ENCODE data around the gene PNPLA5. TPM values are rescaled to one million over a fixed set of nuclear protein-coding genes. Genes with fewer than 3 reads are reported as not detected.

Gene PNPLA5
- total and polyA plus RNA-seq, 11 donors = not detected

DNA sequence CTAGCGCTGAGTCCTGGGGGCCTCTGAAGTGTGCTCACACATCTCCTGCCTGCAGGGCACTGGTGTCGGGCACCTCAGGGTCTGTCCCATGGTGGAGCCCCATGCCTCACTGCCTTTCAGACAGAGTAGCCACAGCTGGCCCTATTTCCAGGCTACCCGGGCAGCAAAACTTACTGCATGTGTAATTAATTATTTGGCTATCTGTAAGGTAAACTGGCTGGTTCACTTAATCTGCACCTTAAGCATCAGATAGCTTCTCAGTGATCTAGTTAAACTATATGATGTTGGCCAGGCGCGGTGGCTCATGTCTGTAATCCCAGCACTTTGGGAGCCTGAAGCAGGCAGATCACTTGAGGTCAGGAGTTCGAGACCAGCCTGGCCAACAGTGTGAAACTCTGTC is 37.1 kb upstream of the PNPLA5 start:
- H3K4me1 ChIP-seq = peaks cover 0 to 10% (median 4%) of the 10 kb centered on the region in 12 donors
- H3K4me3 ChIP-seq = no peak overlapping the region
- intact Hi-C loops (cut with DNase I) = no loop called here
- WGBS, 4 donors = 84 to 95% (median 92%) methylated on average over 6 of the region's 6 CpGs
- no peak overlapping the region for H3K27ac ChIP-seq
- no peak for ATAC-seq
- TF ChIP-seq POLR2A (IDR thresholded peaks at IDR 0.05) = no peak
- TF ChIP-seq, protein P1, sequence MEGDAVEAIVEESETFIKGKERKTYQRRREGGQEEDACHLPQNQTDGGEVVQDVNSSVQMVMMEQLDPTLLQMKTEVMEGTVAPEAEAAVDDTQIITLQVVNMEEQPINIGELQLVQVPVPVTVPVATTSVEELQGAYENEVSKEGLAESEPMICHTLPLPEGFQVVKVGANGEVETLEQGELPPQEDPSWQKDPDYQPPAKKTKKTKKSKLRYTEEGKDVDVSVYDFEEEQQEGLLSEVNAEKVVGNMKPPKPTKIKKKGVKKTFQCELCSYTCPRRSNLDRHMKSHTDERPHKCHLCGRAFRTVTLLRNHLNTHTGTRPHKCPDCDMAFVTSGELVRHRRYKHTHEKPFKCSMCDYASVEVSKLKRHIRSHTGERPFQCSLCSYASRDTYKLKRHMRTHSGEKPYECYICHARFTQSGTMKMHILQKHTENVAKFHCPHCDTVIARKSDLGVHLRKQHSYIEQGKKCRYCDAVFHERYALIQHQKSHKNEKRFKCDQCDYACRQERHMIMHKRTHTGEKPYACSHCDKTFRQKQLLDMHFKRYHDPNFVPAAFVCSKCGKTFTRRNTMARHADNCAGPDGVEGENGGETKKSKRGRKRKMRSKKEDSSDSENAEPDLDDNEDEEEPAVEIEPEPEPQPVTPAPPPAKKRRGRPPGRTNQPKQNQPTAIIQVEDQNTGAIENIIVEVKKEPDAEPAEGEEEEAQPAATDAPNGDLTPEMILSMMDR (IDR thresholded peaks at IDR 0.05) = no peak
- no peaks in the 10 kb centered on the region for H3K36me3 ChIP-seq
- DNase-seq = no peak
- peaks cover 0 to 23% (median 4%) of the 10 kb centered on the region in 9 donors for H3K27me3 ChIP-seq
- H3K9me3 ChIP-seq = no peaks in the 10 kb centered on the region

DNA sequence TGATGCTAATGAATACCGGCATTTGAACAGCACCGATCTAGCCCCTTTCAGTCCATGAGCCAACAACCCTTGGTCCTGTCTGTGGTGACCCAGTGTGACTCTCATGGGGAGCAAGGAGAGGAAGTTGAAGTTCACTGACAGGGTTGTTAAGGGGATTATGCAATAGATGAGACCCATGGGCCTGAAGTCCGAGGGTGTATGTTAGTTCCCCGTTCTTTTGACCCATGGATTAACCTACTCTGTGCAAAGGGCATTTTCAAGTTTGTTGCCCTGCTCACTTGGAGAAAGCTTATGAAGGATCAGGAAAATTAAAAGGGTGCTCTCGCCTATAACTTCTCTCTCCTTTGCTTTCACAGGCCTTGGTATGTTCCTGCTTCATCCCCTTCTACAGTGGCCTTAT is 36.7 kb upstream of the PNPLA5 start:
- H3K9me3 ChIP-seq = no peaks in the 10 kb centered on the region
- H3K36me3 ChIP-seq = no peaks in the 10 kb centered on the region
- H3K4me3 ChIP-seq = no peak overlapping the region
- peaks cover 0 to 13% (median 7%) of the 10 kb centered on the region in 12 donors for H3K4me1 ChIP-seq
- ATAC-seq = no peak
- H3K27ac ChIP-seq = no peak overlapping the region
- TF ChIP-seq POLR2A (IDR thresholded peaks at IDR 0.05) = no peak
- TF ChIP-seq, protein P1 (IDR thresholded peaks at IDR 0.05) = no peak
- peaks cover 0 to 25% (median 5%) of the 10 kb centered on the region in 9 donors for H3K27me3 ChIP-seq
- WGBS, 4 donors = 76 to 84% (median 78%) methylated on average over 5 of the region's 5 CpGs
- DNase-seq = no peak
- intact Hi-C loops (cut with DNase I) = no loop called here

DNA sequence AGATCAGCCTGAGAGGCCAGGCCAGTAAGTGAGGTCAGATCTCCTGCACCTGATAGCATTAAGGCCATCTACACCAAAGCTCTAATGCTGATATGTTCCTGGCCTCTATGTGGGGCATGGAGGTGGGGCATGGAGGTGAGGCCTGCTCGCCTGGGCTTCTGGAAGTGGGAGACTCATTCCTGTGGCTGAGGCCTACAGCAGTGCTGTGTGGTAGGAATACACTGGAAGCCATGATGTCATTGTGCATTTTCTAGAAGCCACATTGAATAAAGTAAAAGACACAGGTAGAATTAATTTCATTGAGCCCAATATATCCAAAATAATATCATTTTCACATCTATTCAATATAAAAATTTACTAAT is 34.5 kb upstream of the PNPLA5 start:
- H3K36me3 ChIP-seq = no peaks in the 10 kb centered on the region
- TF ChIP-seq, protein P1 (IDR thresholded peaks at IDR 0.05) = no peak
- no peak for TF ChIP-seq POLR2A (IDR thresholded peaks at IDR 0.05)
- no peak overlapping the region for H3K4me3 ChIP-seq
- ATAC-seq (no peak), DNase-seq (no peak)
- WGBS, 4 donors = 85 to 100% (median 88%) methylated on average over 1 of the region's 1 CpG
- no peak overlapping the region for H3K27ac ChIP-seq
- no peaks in the 10 kb centered on the region for H3K9me3 ChIP-seq
- peaks cover 0 to 33% (median 5%) of the 10 kb centered on the region in 9 donors for H3K27me3 ChIP-seq
- intact Hi-C loops (cut with DNase I) = no loop called here
- peaks cover 0 to 16% (median 8%) of the 10 kb centered on the region in 12 donors for H3K4me1 ChIP-seq

DNA sequence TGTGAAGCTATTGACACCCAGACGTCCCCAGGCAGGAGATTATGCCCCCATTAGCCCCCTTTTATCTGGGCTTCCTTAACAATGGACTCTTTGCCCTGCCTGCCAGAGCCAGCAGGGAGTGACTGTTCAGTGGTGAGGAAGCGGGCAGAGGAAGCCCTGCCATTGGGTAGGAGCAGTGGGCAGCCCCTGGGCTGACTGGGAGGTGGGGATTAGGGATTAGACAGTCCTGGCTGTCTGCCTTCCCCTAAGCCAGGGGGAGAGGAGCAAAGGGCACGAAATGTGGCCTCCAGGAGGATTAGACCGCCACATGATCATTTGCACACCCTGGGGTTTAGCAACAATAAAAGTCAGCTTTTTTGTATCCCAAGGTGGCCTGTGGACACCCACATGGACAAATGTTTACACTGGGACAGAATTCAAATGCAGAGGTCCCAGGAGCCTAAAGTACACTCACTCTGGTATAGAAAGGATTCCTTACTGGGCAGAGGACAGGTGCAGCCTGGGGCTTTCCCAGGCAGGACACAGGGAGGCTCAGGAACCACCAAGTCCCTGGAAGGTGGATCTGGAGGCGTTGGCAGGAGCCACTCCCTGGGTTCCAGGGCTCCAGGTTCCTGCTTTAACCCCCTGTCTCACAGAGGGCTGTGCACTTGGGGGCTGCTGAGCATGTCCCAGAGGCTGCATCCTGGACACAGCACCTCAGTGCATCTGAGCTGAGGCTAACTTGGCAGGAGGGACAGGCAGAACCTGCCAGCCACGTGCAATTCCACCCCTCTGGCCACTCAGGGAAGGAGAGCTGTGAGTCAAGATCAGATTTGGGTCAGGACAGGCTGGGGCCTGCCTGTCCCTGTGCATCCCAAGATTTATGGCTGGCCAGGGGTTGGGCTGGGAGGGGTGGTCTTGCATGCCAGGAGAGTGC is 33.9 kb upstream of the PNPLA5 start:
- DNase-seq (no peak), ATAC-seq (no peak)
- Histone ChIP-seq H3K4me1 (peaks cover 0 to 16% (median 8%) of the 10 kb centered on the region in 12 donors), H3K4me3 (no peak overlapping the region), H3K9me3 (no peaks in the 10 kb centered on the region), H3K27ac (no peak overlapping the region), H3K27me3 (peaks cover 0 to 37% (median 5%) of the 10 kb centered on the region in 9 donors), H3K36me3 (no peaks in the 10 kb centered on the region)
- TF ChIP-seq, protein P1 (IDR thresholded peaks at IDR 0.05) = no peak
- no peak for TF ChIP-seq POLR2A (IDR thresholded peaks at IDR 0.05)
- intact Hi-C loops (cut with DNase I) = no loop called here
- WGBS, 4 donors = 68 to 76% (median 73%) methylated on average over 5 to 6 of the region's 6 CpGs

All from heart left ventricle (tissue), 16 donors.